IMR-90 (cell line): Measurements from ENCODE around the gene PAPSS2. TPM values are rescaled to one million over a fixed set of nuclear protein-coding genes. Genes with fewer than 3 reads are reported as not detected.

ENCODE experiments used
- ATAC-seq: fragments of 200-7000 bp; cut with Tn5 transposase; 2 replicates; pipeline ENCODE4 v1.9.1; 2020; ENCODE audit warnings: low read depth, mild to moderate bottlenecking, moderate library complexity
- BruUV-seq: library from RNA; stranded (reverse); fragments of 400-500 nt; replicated peaks from 2 replicates; lab custom pipeline; 2021; lab: Mats Ljungman, UMichigan
- CTCF ChIA-PET: fragments of 300-600 bp; formaldehyde crosslinking; extraction: SDS; loops from one replicate; lab custom pipeline; 2021; ENCODE audit warnings: antibody characterized with exemption; lab: Yijun Ruan, JAX
- POLR2A ChIA-PET: fragments of 300-600 bp; sonication (Branson Sonifier 250); formaldehyde crosslinking; loops from one replicate; lab custom pipeline; 2022; ENCODE audit warnings: antibody characterized with exemption; ENCODE audit not compliant: unreplicated experiment; lab: Charles Lee
- DNase-seq: peaks from one replicate; pipeline ENCODE4 v3.0.0; 2013
- H2AFZ ChIP-seq: replicated peaks from 2 replicates; pipeline ENCODE3; 2013; ENCODE audit warnings: low read length, mild to moderate bottlenecking; ENCODE audit not compliant: poor library complexity
- H2AK5ac ChIP-seq: 2 replicates; pipeline ENCODE4 v1.6.1; 2013; ENCODE audit warnings: low read depth, low read length, inconsistent platforms
- H2AK9ac ChIP-seq: replicated peaks from 2 replicates; pipeline ENCODE3; 2013; ENCODE audit warnings: mild to moderate bottlenecking, low read depth, low read length, moderate library complexity; ENCODE audit not compliant: poor library complexity
- H2BK120ac ChIP-seq: 2 replicates; pipeline ENCODE4 v1.6.1; 2013; ENCODE audit warnings: low read depth, low read length, inconsistent platforms
- H2BK15ac ChIP-seq: 3 replicates; pipeline ENCODE4 v1.6.1; 2013; ENCODE audit warnings: low read depth, low read length, inconsistent platforms
- H2BK20ac ChIP-seq: 2 replicates; pipeline ENCODE4 v1.6.1; 2013; ENCODE audit warnings: low read depth, mild to moderate bottlenecking, inconsistent platforms, low read length, moderate library complexity
- H2BK5ac ChIP-seq: 2 replicates; pipeline ENCODE4 v1.6.1; 2013; ENCODE audit warnings: mild to moderate bottlenecking, low read depth, low read length, inconsistent platforms; ENCODE audit not compliant: poor library complexity, severe bottlenecking
- H3K14ac ChIP-seq: replicated peaks from 2 replicates; pipeline ENCODE4 v1.6.1; 2013; ENCODE audit warnings: low read depth, low read length, inconsistent platforms
- H3K18ac ChIP-seq: 2 replicates; pipeline ENCODE4 v1.6.1; 2013; ENCODE audit warnings: low read depth, low read length, control low read depth
- H3K23ac ChIP-seq: 2 replicates; pipeline ENCODE4 v1.6.1; 2013; ENCODE audit warnings: low read depth, low read length, inconsistent platforms
- H3K27ac ChIP-seq: 2 replicates; pipeline ENCODE4 v1.5.1; 2013; ENCODE audit warnings: mild to moderate bottlenecking, control low read depth, low read length; ENCODE audit not compliant: insufficient read depth
- H3K27me3 ChIP-seq: 2 replicates; pipeline ENCODE4 v1.6.1; 2013; ENCODE audit warnings: low read length; ENCODE audit not compliant: control insufficient read depth, insufficient read depth
- H3K36me3 ChIP-seq: 2 replicates; pipeline ENCODE4 v1.6.1; 2013; ENCODE audit warnings: low read length, mixed read lengths; ENCODE audit not compliant: control insufficient read depth, insufficient read depth
- H3K4ac ChIP-seq: 2 replicates; pipeline ENCODE4 v1.6.1; 2013; ENCODE audit warnings: low read depth, low read length, inconsistent platforms
- H3K4me1 ChIP-seq: 2 replicates; pipeline ENCODE4 v1.6.1; 2013; ENCODE audit warnings: low read length, mixed read lengths; ENCODE audit not compliant: control insufficient read depth, insufficient read depth
- H3K4me2 ChIP-seq: 2 replicates; pipeline ENCODE4 v1.6.1; 2013; ENCODE audit warnings: low read depth, mild to moderate bottlenecking, control low read depth, low read length, moderate library complexity
- H3K4me3 ChIP-seq: 2 replicates; pipeline ENCODE4 v1.5.1; 2013; ENCODE audit warnings: low read depth, mild to moderate bottlenecking, control low read depth, low read length, moderate library complexity; ENCODE audit not compliant: insufficient read depth
- H3K56ac ChIP-seq: 2 replicates; pipeline ENCODE4 v1.6.1; 2013; ENCODE audit warnings: low read length, inconsistent platforms; ENCODE audit not compliant: insufficient read depth; ENCODE audit errors: extremely low read depth
- H3K79me1 ChIP-seq, 2 experiments: 2 replicates each; pipeline ENCODE4 v1.6.1; 2013; ENCODE audit warnings: low read length in 2 of 2, inconsistent platforms in 1 of 2, low read depth in 1 of 2
- H3K9ac ChIP-seq: 2 replicates; pipeline ENCODE4 v1.6.1; 2013; ENCODE audit warnings: low read depth, low read length, control low read depth
- H3K9me1 ChIP-seq: 2 replicates; pipeline ENCODE4 v1.6.1; 2013; ENCODE audit warnings: low read length, inconsistent platforms; ENCODE audit not compliant: insufficient read depth
- H3K9me3 ChIP-seq: 2 replicates; pipeline ENCODE4 v1.6.1; 2013; ENCODE audit warnings: low read length; ENCODE audit not compliant: control insufficient read depth, insufficient read depth
- H4K20me1 ChIP-seq: 2 replicates; pipeline ENCODE4 v1.6.1; 2013; ENCODE audit warnings: low read length, inconsistent platforms; ENCODE audit not compliant: insufficient read depth
- H4K5ac ChIP-seq: 2 replicates; pipeline ENCODE4 v1.6.1; 2013; ENCODE audit warnings: mild to moderate bottlenecking, low read depth, low read length, control low read depth
- H4K8ac ChIP-seq, 2 experiments: 2 replicates each; pipeline ENCODE4 v1.6.1; 2013; ENCODE audit warnings: low read depth in 2 of 2, low read length in 2 of 2, control low read depth in 1 of 2, inconsistent platforms in 1 of 2
- H4K91ac ChIP-seq: 2 replicates; pipeline ENCODE4 v1.6.1; 2013; ENCODE audit warnings: low read depth, low read length, inconsistent platforms; ENCODE audit not compliant: insufficient read depth
- MAZ ChIP-seq: IDR thresholded peaks from 2 replicates; pipeline ENCODE4 v1.6.1; 2012; ENCODE audit warnings: low read depth, mild to moderate bottlenecking, low read length, improper control_type of control experiment, moderate library complexity, borderline replicate concordance
- MXI1 ChIP-seq: IDR thresholded peaks from 2 replicates; pipeline ENCODE4 v1.6.1; 2012; ENCODE audit warnings: low read depth, mild to moderate bottlenecking, low read length, moderate library complexity, borderline replicate concordance
- NFE2L2 ChIP-seq: fragments of 150-350 bp; IDR thresholded peaks from 2 replicates; pipeline ENCODE4 v1.6.1; 2016; ENCODE audit warnings: low read depth, mild to moderate bottlenecking, low read length
- POLR2A ChIP-seq: IDR thresholded peaks from 2 replicates; pipeline ENCODE4 v1.6.1; 2012; ENCODE audit warnings: mild to moderate bottlenecking, low read depth, low read length
- RCOR1 ChIP-seq: IDR thresholded peaks from 2 replicates; pipeline ENCODE4 v1.6.1; 2012; ENCODE audit warnings: mild to moderate bottlenecking, low read length, improper control_type of control experiment; ENCODE audit not compliant: insufficient replicate concordance
- RFX5 ChIP-seq: IDR thresholded peaks from 2 replicates; pipeline ENCODE4 v1.8.0; 2012; ENCODE audit warnings: low read depth, mild to moderate bottlenecking, low read length, moderate library complexity
- WGBS, 2 experiments: methylation state at CpG; one replicate each; pipeline versions ENCODE4 v1.1.5 to v1.1.7; 2013; ENCODE audit warnings: missing lambda C conversion rate in 2 of 2; ENCODE audit not compliant: insufficient read length in 1 of 2; ENCODE audit errors: extremely low coverage in 2 of 2; 5-methylcytosine and 5-hydroxymethylcytosine counted together
- dilution Hi-C: fragments of 300-500 bp; cut with HindIII; formaldehyde crosslinking; loops from one replicate; pipeline ENCODE4 v1.14.3; 2018; ENCODE audit warnings: low sequenced_read_pairs; ENCODE audit not compliant: unreplicated experiment
- in situ Hi-C: fragments of 300-500 bp; cut with MboI; formaldehyde crosslinking; loops from 3 replicates; pipeline ENCODE4 v1.14.3; 2019; ENCODE audit warnings: low sequenced_read_pairs, inconsistent platforms, mixed read lengths
- intact Hi-C: fragments of 100-400 bp; cut with micrococcal nuclease; formaldehyde crosslinking; loops from 2 replicates; pipeline ENCODE4 v1.10.0; 2022
- polyA plus RNA-seq, 3 experiments: library from polyadenylated mRNA; depleted of rRNA; stranded (reverse); fragments of >200 nt; gene quantifications; 2 replicates each; pipeline ENCODE4 v1.2.3, GENCODE V29; 2012; ENCODE audit warnings: low replicate concordance in 1 of 3
- total RNA-seq: library from RNA; depleted of rRNA; stranded (reverse); fragments of >200 nt; gene quantifications from 2 replicates; pipeline ENCODE4 v1.2.3, GENCODE V29; 2012

The PAPSS2 gene
- total and polyA plus RNA-seq, 2 of the 4 experiments (the other 2 are of a cell fraction) = 55.0 to 63.3 TPM

DNA sequence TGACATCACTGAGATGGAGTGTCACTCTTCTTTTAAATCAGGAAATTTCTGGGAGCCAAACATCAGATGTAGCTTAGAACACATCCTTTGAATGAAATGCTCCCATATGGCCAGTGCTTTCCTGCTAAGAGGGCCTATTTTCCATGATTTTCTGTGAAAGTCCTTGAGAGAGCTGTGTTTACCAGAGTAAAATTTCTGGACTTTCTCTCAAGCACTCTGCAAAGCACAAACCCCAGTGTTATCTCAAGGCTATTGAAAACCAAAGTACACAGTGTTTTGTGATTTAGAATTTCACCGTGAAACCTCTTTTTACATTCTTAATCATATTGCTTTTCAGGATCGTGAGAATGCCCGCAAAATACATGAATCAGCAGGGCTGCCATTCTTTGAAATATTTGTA lies 54.0 kb downstream of the PAPSS2 start:
- ChIA-PET POLR2A (no interaction called here), CTCF (no interaction called here)
- no peaks in the 10 kb centered on the region for H4K20me1 ChIP-seq
- H3K27me3 ChIP-seq = no peaks in the 10 kb centered on the region
- H3K18ac ChIP-seq = no peak overlapping the region
- H2BK15ac ChIP-seq = no peak overlapping the region
- no peak overlapping the region for H2AFZ ChIP-seq
- ATAC-seq = no peak
- no peaks in the 10 kb centered on the region for H3K4me1 ChIP-seq
- no CpG with 5 or more reads among the region's 3 CpGs for WGBS, 2 experiments
- TF ChIP-seq MXI1 (no peak), POLR2A (no peak), RCOR1 (no peak), NFE2L2 (no peak), MAZ (no peak), RFX5 (no peak)
- dilution Hi-C loops = no loop called here
- in situ Hi-C loops = no loop called here
- no peak overlapping the region for H3K4me2 ChIP-seq
- no peak overlapping the region for H3K56ac ChIP-seq
- intact Hi-C loops = no loop called here
- no peak overlapping the region for H4K91ac ChIP-seq
- H2AK5ac ChIP-seq = no peak overlapping the region
- H3K27ac ChIP-seq = no peak overlapping the region
- no peaks in the 10 kb centered on the region; the same call in 1 of the 2 replicates for H3K9me1 ChIP-seq
- no peak overlapping the region for H3K23ac ChIP-seq
- no peak overlapping the region for H4K5ac ChIP-seq
- no peak overlapping the region for H2BK120ac ChIP-seq
- peaks cover 5 to 6% of the 10 kb centered on the region in 2 experiments; a peak in 1 of 4 replicates for H3K79me1 ChIP-seq
- H2AK9ac ChIP-seq = no peak overlapping the region
- no peak overlapping the region for H4K8ac ChIP-seq
- no peak for DNase-seq
- H3K9ac ChIP-seq = no peak overlapping the region
- H2BK20ac ChIP-seq = no peak overlapping the region
- peaks cover 29% of the 10 kb centered on the region for H3K36me3 ChIP-seq
- no peak overlapping the region for H3K4ac ChIP-seq
- no peaks in the 10 kb centered on the region for H3K9me3 ChIP-seq
- H3K14ac ChIP-seq = no peak overlapping the region
- no peak overlapping the region for H3K4me3 ChIP-seq
- no peak overlapping the region for H2BK5ac ChIP-seq
- no TSS peak for BruUV-seq
